IPS-18c (cell line): ENCODE results near the gene EPHA4.

Experiments
- H3K4me3 ChIP-seq: 2 replicates; pipeline ENCODE4 v1.7.0; 2013; ENCODE audit warnings: low read depth, mild to moderate bottlenecking, low read length, moderate library complexity; ENCODE audit not compliant: insufficient read depth
- H3K9me3 ChIP-seq: one replicate; pipeline ENCODE4 v1.6.1; 2013; ENCODE audit warnings: mild to moderate bottlenecking, low read length, moderate library complexity; ENCODE audit not compliant: control insufficient read depth, insufficient read depth

EPHA4 gene

DNA sequence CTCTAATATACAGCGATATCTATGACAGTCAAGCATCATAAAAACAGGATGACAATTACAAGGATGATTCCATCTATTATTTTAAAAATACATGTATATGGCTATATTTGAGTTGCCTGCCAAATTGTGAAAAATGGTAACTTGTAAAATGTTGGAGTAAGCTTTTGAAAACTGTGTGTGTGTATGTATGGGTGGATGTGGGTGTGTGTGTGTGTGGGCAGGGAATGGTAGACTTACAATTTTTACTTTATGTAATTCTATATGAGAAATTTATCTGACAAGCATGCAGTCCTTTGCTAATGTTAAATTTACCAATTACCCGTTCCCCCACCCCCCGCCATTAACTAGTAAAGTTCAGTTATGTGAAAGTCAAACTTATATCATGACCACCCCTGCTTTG lies 14.0 kb downstream of the EPHA4 start:
- Histone ChIP-seq H3K4me3 (no peak overlapping the region), H3K9me3 (no peaks in the 10 kb centered on the region)

DNA sequence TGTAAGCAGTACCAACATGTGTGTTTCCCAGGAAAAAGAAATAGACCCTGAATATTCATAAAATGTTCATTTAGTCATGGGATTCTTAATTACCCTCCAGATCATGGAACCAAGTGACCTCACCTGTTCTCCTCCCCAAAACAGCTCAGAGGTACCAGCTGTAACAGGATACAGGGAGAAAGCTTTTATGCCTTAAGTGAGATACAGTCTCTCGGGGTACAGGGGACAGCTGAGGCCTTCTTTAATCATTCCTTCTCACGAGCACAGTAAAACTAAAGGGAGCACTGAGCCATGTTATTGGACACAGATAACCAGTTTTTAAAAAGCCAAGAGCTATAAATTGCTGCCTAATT lies 16.6 kb downstream of the EPHA4 start:
- Histone ChIP-seq H3K4me3 (no peak overlapping the region), H3K9me3 (no peaks in the 10 kb centered on the region)

DNA sequence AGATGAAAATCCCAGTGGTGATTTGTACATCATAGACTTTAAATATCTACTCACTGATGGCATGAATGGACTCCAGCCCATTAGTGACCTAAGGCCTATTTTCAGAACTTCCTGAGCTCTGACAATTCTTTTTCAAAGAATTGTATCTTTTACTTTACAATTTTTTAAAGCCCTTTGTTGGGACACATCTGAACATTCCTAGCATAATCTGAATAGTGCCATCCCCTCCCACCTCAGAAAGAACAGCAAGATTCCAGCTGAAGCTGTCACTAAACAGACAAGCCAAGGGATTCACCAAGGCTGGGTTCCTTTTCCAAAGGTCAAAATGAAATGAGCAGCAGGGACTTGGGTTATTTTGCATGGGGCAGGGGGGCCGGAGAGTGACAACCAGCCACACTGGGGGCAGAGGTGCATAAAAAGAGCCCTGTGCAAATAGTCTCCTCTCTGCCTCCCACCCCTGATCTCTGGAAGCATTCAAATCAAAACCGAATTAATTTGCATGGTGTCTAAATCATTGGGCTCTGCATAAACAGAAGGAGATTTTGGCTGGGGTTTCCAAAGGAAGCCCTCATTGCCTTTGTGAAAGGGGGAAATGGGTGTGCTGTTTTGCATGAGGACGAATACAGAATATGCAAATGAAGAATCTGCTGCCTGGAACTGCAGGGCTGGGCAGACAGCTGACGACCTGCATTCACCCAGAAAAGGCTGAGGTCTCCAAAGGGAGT lies 17.2 kb downstream of the EPHA4 start:
- Histone ChIP-seq H3K4me3 (no peak overlapping the region), H3K9me3 (no peaks in the 10 kb centered on the region)

DNA sequence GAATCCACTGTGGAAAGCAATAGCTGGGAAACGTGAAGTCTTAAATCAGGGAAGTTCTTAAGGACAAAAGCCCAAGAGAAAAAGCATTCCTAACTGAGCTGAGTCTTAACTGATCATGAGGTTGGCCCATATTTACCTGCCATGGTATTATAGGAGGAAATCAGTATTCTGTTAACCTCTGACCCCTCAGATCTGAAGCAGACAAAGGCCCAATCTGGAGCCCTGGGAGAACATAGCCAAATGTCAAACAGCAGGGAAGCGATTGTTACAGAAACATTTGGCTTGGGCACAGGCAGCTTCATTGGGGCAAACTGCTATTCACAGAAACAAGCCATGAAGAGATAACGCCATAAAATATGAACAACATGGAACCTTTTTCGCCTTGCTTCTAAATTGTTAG lies 18.8 kb downstream of the EPHA4 start:
- no peak overlapping the region for H3K4me3 ChIP-seq
- H3K9me3 ChIP-seq: no peaks in the 10 kb centered on the region

DNA sequence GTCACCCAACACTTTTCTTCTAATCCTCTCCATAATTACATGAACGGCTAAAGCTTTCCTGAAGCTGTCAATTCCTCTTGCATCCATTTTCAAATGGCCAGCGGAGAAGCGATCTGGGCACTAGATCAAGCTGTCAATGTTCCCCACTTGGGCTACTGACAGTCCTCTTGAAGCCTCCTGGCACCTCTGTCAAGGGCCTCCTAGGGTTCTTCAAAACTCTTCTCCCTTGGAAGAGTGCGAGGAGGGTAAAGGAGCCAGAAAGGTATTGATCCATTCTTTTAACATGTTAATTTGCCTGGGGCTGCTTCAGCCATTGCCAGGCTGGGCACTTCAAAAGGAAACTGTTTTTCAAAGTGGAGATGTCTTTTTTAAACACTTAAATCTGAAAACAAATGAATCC lies 19.8 kb downstream of the EPHA4 start:
- Histone ChIP-seq H3K4me3 (no peak overlapping the region), H3K9me3 (no peaks in the 10 kb centered on the region)

DNA sequence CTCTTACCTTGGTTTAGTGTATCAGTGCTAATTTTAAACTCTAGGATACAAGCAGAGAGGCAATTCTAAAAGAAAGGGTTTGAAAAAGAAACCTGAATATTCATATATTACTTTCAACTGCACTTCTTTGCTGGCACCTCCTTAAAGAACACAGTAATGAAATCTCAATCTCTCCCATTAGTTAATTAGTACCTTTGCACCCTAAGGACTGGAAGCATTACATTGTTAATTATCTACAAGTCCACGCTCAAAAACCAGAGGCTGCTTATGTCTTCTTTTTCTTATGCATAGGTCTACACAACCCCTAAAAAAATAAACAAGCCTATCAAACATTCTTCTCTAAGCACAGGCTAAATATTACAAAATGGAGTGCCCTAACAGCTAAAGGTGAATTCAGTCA lies 20.2 kb downstream of the EPHA4 start:
- H3K9me3 ChIP-seq: no peaks in the 10 kb centered on the region
- H3K4me3 ChIP-seq: no peak overlapping the region

DNA sequence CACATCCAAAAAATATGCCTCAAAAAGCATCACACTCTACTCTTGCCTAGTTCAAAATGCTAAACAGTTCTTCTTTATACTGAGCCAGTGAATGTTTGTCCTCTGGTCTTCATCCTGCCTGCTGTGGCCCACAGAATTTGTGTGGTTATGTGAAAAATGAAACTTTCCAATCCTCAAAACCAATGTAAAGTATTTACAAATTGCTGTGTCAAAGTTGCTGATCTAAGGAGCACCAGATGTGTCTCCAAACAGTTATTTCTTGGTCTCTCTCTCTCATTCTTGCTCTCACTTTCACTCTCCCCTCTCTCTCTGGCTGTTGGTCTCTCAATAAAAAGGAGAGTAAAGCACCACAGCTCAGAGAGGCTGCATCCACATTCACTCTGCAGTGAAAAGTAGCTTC lies 23.0 kb downstream of the EPHA4 start:
- Histone ChIP-seq H3K9me3 (no peaks in the 10 kb centered on the region), H3K4me3 (no peak overlapping the region)

DNA sequence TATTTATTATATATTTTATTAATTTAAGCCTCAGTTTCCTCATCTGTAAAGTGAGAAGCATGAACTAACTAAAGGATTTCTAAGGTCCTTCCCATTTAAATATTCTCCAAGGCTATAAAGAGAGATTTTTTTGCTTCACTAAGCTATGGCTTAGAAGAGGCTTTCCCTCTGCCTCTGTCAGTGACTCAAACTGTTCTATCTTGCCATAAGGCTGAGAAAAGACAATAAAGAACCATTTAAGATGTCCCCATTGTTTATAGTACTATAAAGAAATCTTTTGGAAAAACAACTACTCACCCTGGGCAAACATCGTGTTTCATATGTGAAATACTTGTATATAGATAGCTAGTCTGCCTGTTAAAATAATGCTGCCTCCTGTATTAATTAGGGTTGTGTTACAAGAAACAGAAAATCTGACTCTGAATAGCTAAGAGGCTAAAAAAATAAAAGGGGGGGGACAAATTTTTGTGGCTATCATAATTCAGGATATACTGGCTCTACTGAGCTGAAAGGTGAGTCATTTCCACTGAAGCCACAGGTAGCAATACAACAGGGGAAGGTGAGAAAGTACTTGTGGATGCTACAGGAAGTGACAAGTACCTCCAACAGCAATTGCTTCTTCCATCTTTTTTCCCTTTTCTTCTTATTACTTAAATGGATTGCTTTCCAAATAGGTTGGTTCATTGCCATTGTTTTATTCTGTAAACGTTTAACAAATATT lies 25.4 kb downstream of the EPHA4 start:
- no peaks in the 10 kb centered on the region for H3K9me3 ChIP-seq
- H3K4me3 ChIP-seq: no peak overlapping the region

DNA sequence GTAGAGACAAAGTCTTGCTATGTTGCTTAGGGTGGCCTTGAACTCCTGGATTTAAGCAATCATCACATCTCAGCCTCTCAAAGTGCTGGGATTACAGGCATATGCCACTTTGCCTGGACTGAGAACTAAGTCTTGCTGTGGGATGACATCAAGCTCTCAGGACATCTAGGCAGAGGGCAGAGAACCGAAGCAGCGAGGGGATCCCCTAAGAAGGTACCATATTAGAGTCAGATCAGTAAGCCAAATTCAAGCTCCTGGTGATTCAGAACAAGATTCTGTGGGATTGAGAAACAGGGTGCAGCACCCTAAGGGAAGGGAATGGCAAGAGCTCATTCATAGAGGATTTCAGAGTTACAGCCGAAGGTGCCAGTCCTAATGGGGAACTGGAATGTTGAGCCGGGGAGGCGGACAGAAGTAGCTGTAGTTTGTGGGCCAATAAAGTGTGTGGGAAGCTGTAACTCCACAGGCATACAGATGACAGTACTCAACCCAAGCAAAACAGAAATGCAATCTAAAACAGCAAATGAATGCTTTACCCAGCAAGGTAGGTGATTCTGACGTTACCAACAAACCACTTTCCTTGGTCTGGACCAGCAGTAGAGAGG lies 30.9 kb downstream of the EPHA4 start:
- H3K4me3 ChIP-seq: no peak overlapping the region
- no peaks in the 10 kb centered on the region for H3K9me3 ChIP-seq

DNA sequence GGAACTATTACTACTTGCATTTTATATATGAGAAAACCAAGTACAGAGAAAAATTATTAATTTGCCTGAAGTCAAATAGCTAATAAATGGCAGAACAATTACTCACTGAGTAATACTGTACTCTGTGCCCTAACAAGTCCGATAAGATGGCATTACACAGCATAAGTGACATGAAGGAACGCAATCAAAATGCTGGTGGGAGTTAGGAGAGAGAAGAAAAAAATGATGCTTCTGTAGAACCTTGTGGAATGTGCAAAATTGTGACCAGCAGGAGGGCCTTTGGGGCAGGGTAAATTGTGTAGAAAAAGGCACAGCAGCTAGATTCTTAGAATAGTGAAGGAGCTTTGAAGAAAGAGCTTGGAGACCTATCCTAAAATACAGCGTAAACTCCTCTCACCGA lies 32.9 kb downstream of the EPHA4 start:
- H3K4me3 ChIP-seq: no peak overlapping the region
- H3K9me3 ChIP-seq: no peaks in the 10 kb centered on the region

DNA sequence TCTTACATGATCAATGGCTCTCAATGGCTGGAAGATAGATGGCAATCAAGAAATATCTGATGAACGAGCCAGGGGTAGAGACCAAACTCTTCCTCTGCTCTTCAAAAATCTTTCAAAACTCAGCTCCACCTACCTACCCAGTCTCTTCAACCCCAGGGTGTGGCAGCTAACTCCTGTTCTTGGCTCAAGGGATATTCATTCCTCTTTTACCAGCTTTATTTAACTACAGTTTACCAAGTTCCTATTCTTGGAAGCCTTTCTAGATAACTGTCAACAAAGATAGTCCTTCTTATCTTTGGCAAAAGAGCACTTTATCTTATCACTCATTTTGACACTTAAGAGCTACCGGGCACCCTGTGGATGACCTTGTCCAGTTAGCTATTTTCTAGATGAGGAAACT lies 36.3 kb downstream of the EPHA4 start:
- H3K9me3 ChIP-seq: no peaks in the 10 kb centered on the region

DNA sequence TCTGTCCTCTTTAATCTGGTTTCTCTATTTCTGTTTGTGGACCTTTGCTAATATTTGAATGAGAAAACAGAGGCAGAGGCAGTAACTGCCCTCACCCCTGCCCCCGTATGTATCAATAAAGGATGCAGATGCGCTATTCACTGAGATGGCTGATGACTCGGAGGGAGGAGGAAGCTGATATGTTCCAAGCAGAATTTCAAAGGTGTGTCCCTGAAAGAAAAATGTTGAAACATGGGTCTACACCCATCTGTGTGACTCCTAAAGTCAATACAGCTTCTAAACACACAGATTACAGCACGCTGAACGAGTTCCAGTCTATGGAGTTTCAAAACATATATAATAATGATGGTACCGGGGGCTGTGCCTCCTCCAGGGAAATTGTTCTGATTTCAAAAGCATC lies 38.8 kb downstream of the EPHA4 start:
- H3K9me3 ChIP-seq: no peaks in the 10 kb centered on the region
- H3K4me3 ChIP-seq: no peak overlapping the region

More for the DNA sequence above, 36.3 kb downstream of the EPHA4 start:
- no peak overlapping the region for H3K4me3 ChIP-seq

DNA sequence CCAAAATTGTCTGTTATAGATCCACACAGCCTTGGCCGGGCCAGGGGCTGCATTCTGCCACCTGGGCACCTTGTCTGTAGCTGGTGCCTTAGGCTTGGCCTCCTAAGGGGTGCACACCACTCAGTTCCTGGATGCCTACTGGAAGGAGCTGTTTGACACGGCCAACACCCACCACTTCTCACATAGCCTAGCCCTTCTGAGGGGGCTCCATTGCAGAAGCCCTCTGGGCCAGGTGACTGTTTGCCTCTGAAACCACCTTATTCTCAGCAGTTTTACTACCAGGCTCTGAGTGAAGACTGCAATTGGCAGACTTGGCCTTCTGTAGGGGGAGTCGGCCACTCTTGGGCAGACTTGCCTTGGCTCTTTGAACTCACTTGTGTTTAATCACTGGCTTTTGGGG lies 39.5 kb downstream of the EPHA4 start:
- no peaks in the 10 kb centered on the region for H3K9me3 ChIP-seq
- H3K4me3 ChIP-seq: no peak overlapping the region

DNA sequence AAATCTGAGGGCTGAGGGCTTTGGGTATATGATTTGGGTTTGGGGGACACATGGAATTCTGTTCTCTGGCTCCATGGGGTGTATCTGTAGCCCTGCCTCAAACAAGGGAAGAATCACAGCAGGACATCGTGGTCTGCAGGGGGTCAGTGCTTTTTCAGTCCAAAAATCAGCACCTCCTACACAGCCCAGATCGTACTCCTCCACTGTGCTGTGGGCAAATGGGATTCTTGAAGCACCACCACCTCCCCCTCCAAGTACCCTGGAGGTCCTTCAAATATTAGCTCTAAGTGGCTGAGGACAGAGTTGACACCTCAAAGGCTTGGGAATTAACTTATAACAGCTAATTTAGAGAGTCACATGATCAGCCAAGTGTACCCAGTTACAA lies 41.5 kb downstream of the EPHA4 start:
- Histone ChIP-seq H3K9me3 (no peaks in the 10 kb centered on the region), H3K4me3 (no peak overlapping the region)

DNA sequence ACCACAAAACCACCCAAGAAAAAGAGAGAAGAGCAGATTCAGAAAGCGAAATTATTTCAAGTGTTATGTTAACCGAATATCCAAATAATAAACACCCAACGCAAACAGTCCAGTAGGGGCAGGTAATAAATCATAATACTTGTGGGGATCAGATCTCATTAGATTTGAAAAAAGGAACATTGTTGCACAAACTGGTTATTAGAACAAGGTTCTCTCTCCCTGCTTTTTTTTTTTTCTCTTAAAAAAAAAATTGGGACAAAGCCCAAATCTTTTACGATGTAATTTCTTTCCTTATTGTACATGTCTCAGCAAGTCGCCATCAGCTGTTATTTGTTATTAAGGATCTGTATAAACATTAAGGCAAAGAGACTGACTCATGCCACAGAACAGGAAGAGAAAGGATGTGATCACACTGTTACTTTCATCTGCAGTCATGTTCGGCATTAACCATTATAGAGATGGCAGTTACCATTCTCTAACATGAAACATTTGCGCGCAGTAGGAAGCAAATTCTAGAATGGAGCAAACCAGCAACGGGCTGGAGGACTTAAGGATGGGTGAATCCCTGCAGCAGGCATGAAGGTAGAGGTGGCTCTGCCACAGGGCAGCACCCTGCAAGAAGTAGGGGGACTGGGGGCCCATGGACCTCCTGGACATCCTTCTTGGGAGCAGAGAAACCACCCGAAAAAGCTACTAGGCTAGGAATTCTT lies 42.0 kb downstream of the EPHA4 start:
- no peaks in the 10 kb centered on the region for H3K9me3 ChIP-seq
- no peak overlapping the region for H3K4me3 ChIP-seq

DNA sequence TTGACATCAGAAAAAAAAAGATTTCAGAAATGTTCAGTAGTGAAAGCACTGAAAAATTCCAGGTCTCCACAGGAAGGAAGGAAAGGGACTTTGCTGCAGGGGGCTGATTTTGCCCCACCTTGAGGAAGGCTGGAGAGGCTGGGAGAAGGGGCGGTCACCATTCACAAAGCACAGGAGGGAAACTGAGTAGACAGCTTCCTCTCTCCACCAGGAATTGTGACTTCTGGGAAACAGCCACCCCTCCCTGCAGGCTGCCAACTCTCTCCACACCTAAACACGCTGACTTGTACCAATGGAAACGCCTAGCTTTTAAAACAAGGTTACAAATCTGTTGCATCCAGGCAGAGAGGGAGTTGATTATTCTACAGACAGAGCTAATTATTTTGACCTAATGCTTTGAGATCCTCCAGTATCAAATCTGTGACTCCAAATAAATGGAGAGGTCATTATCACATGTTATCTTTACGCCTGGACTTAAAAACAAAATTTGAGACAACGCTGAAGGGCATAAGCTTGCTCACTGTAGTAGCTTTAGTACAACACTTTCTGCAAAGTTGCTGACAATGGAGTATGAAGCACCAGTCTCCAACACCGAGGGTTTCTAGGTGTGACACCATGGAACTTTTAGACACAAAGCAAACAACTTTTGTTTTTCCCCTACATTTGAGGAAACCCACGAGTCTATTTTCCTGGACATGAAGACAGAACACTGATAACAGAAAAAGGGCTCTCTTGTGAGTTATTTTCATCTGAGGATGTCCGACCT lies 42.7 kb downstream of the EPHA4 start:
- no peak overlapping the region for H3K4me3 ChIP-seq
- no peaks in the 10 kb centered on the region for H3K9me3 ChIP-seq

DNA sequence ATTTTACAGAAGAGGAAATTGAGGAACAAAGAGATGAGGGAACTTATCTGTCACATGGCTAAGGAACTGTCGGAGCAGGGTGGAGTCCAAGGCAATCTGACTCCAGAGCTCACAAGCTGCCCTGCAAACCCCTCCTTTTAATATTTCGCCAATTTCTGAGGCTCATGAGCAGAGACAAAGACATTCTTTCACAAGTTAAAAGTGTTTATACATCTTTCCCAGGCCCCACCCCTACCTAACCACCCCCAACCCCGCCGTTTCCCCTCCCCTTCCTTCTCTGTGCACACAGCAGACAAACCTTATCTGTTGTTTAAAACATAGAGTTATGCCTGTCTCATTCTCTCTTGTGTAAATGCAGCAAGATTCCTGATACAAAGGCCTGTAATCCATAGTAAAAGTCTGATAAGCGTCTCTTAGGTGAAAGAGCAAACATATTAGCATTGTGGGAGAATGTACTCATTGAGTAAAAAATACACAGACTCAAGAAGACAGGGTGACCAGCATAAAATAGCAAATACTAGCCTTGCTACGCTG lies 44.3 kb downstream of the EPHA4 start:
- Histone ChIP-seq H3K4me3 (no peak overlapping the region), H3K9me3 (no peaks in the 10 kb centered on the region)
